AML-193 (cell line): Measurements from ENCODE around the gene TERT.

Experiments used
- DNase-seq, 2 experiments: peaks; one replicate each; lab custom pipeline; 2025; lab: John Stamatoyannopoulos, UW

TERT gene

DNA sequence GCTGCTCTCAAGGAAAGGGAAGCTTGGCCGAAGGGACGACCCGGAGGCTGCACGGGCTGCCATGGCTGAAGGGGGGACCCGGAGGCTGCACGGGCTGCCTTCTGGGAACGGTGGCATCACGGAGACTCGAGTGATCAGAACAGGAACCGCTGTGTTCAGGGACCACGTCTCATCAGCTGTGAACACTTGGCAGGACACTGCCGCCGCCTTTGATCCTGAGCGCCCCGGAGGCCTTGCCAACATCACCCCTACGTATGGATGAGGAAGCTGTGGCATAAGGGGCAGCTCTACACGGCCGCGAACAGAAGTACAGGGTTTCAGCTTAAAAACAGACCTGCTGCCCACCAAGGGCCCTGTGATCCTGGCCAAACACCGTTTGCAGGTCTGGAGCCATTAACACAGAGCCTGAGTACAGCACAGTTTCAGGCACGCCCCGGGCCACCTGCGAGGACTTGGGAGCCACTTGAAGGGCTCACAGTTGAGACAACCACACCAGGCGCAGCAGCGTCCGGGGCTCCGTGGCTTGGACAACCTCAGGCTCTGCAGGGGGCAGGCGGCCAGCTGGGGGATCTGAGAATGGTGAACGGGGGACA is 23.9 kb upstream of the TERT start:
- no peak for DNase-seq

- DNase-seq: no peak
Measured at GRCh38 chr5:1317921-1318565, 23.2 kb upstream of the TERT start.

DNA sequence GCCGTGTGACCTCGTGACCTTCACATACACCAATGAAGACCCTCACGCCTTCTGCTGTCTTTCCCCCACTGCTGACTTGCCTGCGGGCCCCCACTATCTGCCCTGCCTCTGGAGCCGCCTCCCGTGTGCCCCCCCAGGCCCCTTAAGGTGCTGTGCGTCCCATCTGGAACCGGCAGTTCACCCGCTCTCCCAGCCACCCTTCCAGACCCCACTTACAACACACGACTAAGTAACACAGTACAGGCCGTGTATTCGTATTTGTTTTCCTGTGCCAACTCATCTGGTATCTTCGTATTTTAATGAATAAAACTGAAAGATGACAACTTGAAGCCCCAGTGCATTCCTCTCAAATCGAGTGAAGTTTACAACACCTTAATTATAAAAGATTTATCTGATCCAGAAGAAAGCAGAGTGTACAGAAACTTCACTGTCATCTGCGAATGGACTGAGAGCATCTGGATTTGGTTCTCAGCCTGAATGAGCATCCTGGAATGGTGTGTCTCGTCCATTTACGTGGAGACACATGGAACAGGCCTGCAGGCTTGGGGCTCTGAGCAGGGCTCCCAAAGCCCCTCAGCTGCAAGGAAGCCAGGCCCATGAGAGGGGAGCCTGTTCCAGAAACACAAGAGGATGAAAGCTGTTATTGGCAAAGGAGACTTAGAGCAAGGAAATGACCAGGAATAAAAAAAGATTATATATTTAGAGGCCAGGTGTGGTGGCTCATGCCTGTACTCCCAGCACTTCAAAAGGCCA is 21.9 kb upstream of the TERT start:
- DNase-seq: no peak

DNA sequence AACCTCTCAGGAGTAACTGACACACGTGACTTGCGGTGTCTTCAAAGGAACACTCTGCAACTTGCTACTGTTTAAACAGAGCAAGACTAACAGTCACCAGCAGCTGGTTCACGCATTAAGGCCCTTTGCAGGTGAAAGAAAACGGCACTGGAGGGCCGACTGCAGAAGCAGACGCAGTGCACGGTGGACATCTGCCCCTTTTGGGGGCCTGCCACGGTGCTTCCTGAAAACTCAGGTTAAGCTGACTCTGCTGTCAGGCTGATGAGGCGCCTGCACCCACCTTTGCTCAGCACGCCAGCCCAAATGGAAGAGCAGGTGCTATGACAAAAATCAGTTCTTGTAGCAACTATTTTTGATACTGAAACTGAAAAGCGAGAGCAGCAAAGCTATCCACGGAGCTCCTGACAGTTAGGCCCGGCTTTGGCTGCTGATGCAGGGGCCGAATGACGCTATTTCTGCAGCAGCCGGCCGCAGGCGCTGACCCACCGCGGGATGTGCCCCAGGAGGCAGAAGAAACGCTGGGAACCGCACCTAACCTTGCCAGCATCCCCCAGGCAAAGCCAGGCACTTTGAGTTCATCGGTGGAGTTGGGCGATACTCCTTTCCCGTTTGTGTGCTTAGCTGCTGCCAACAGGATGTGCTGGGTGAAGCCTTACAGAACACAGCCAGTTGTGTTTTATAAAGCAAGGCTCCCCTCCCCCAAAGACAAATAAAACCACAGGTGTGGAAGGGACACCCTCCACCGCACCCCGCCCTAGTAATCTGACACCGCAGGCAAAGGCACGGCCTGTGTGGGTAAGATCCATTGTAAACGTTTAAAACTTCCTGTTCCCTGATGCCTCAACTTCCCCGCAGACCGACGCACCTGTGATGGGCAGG is 21.1 kb upstream of the TERT start:
- no peak for DNase-seq

- DNase-seq: no peak
Measured at GRCh38 chr5:1315018-1315708, 20.3 kb upstream of the TERT start.

DNA sequence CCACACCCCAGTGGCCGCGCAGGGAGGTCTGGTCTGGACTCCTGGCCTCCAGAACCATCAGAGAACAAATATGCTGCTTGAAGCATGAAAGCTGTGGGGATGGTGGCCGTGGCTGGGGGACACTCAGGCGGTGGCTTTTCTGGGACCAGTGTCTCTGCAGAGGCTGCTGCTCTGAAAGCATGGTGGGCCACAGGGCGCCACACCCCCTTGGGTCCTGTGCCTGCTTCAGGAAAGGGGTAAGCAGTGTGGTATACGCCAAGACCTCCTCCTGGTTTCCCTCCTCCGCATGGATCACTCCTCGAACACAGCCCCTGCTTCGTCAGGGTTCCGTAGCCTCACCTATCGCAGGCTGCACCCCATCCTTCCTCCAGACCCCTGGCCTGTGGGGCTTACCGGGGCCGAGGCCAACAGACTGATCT is 19.7 kb upstream of the TERT start:
- DNase-seq: no peak

DNA sequence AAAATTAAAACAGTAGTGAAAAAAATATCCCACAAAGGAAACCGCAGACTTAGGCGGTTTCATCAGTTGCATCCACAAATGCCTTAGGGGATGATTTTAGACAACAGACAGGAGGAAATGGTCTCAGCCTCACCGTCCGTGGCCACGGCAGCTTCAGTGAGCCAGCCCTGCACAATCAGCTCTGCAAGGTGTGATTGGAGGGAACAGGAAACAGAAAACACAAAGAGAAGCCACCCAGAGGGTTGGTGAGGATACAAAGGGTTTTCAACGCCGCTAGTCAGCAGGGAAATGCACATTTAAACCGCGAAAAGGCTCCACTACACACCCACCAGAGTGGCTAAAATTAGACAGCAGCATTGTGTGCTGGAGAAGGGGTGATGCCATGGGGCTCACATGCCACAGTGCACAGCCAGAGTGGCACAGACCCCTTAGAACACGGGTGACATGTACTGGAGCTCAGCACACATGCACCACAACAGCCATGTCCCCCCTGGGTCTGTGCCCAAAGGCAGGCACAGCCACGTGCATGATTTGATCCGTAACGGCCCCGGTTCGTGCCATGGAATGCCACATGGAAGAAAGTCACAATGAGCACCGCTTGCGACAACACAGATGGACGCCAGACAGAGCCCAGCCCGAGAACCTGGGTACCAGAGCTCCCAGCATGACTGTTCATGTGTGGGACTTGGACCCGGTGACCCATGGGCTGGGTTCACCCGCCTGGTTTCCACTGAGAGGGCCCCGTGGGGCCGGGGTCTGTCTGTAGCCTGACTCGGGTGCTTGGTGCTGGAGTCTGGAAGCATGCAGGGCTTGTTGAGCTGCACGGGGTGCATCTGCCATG is 18.3 kb upstream of the TERT start:
- DNase-seq: peak; percentile 91 to 93

DNA sequence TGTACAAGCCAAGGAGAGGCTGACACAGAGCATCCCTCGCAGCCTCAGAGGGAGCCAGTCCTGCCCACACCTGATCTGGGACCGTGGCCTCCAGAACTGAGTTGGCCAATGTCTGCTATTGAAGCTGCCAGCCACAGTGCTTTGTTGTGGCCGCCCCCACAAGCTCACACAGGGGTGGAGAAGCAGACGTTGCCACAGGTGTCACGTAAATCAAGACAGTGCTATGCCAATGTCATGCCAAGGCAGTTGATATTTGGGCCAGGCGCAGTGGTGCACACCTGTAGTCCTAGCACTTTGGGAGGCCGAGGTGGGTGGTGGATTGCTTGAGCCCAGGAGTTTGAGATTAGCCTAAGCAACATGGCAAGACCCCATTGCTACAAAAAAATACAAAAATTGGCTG is 17.3 kb upstream of the TERT start:
- DNase-seq: no peak

- DNase-seq: no peak
Measured at GRCh38 chr5:1311439-1312055, 16.7 kb upstream of the TERT start.

DNA sequence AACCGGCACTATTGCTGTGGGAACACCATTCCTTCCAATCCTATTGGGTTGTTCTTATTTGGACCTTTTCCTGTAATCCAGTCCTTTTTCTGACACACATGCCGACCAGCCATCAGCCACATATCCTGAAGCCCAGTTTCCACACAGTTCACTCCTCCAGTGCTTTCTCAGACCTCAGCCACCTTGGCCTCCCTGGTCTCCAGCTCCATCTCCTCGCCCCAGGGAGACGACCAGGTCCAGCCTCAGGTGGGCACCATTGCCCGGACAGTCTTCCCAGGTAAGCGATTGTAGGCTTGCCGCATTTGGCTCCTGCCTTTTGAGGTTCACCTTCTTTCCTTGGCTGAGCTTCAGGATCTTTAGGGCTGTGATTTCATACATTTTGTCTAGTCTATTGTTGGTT is 15.2 kb upstream of the TERT start:
- DNase-seq: no peak

DNA sequence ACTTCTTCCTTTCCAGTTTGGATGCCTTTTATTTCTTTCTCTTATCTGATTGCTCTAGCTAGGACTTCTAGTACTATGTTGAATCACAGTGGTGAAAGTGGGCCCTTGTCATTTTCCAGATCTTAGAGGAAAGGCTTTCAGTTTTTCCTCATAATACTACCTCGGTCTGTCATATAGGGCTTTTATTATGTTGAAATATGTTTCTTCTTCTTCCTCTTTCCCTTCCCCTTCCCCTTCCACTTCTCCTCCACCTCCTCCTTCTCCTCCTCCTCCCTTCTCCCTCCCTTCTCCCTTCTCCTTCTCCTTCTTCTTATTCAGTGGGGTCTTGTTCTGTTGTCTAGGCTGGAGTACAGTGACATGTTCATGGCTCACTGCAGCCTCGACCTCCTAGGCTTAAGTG is 9.2 kb upstream of the TERT start:
- peak; percentile 23 to 45 for DNase-seq

- DNase-seq: no peak
Measured at GRCh38 chr5:1302258-1302657, 7.4 kb upstream of the TERT start.

GRCh38 chr5:1300581-1301083 is 5.8 kb upstream of the TERT start:
- DNase-seq: no peak

DNA sequence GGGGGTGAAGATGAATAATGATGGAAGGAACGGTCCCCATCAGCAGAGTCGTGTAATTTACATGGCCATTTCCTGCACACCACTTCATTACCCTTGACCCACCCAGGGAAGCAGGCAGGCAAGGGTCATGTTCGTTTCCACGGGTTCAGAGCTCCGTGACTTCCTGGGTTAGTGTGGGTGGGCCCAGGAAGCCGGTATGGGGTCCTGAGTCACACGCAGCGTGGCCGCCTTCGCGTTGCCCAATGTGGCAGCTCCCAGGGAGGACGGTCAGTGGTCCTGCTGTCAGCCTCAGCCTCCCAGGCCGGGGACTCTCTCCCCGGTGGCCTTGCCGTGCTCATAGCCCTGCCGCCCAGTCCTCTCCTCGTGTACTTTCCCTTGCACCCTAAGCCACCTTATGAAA is 5.1 kb upstream of the TERT start:
- no peak for DNase-seq

- no peak for DNase-seq
Measured at GRCh38 chr5:1299511-1299850, 4.6 kb upstream of the TERT start.

DNA sequence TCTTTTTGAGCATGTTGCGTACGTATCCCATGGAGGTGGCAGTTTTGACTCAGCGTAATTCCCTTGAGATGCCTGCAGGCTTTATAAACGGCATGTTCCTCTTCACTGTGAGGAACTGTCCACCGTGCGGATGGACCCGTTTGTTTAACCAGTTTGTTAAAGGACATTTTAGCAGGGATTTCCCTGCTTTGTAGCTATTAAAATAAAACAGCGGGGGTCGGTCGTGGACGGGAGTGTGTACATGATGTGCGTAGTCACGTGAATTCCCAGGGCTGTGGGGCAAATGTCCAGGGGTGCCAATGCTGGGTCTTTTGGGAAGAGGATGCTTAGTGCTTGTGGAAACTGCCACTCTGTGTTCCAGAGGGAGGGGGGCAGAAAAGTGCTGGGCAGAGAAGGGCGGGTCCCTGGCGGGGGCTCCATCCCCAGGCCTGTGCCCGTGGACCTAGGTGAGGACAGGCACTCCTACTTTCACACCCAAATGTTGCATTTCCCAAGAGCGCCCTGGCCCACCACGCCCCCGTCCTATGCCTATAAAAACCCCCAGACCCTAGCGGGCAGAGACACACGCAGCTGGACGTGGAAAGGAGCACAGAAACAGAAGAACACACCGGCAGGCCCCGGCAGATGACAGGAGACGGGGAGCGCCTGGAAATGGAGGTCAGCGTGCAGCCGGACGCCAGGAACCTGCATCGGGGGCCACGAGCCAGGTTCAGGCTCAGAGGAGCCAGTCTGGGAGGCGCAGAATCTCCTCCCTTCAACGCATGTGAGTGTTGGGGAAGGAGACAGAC is 4.0 kb upstream of the TERT start:
- DNase-seq: no peak

GRCh38 chr5:1298067-1298551 is 3.2 kb upstream of the TERT start:
- no peak for DNase-seq

DNA sequence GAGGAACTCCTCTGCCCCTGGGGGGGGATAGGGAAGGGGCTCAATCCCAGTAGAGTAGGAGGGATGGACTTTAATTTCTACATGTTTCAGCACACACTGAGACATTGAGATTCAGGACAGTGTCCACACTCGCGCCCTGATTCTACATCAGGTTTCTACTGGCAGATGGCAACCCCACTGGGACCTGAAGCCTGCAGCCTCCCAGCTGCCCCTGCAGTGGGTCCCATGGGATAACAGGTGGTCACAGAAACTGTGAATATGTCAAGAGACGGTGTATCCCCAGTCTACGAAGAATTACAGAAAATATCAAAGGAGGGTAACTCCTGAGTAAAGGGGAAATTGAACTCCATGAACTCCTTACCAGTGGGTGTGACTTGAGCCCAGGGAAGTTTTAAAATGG is 2.4 kb upstream of the TERT start:
- no peak for DNase-seq

GRCh38 chr5:1295650-1296037 is 776 bp upstream of the TERT start:
- no peak for DNase-seq
